Neuronal stem cell (in vitro differentiated cells): ENCODE data around the gene TMEM38B.
A peak's percentile ranks its signal among the peaks of the same experiment; 100 is the strongest.

Source experiments
- DNase-seq: peaks from one replicate; pipeline ENCODE4 v3.0.0-alpha.2; 2013; ENCODE audit warnings: low spot score
- H2AFZ ChIP-seq: one replicate; pipeline ENCODE4 v1.6.1; 2013; ENCODE audit warnings: mild to moderate bottlenecking, low read length, inconsistent platforms
- H2AK5ac ChIP-seq: 2 replicates; pipeline ENCODE4 v1.6.1; 2013; ENCODE audit warnings: low read depth, mild to moderate bottlenecking, inconsistent platforms, low read length, moderate library complexity, mixed read lengths
- H2BK120ac ChIP-seq: 2 replicates; pipeline ENCODE4 v1.6.1; 2013; ENCODE audit warnings: low read depth, mild to moderate bottlenecking, inconsistent platforms, low read length, moderate library complexity, mixed read lengths
- H2BK12ac ChIP-seq: one replicate; pipeline ENCODE4 v1.6.1; 2013; ENCODE audit warnings: low read length, inconsistent platforms
- H2BK15ac ChIP-seq: 2 replicates; pipeline ENCODE4 v1.6.1; 2013; ENCODE audit warnings: mild to moderate bottlenecking, low read length, inconsistent platforms, mixed read lengths
- H2BK5ac ChIP-seq: one replicate; pipeline ENCODE4 v1.6.1; 2013; ENCODE audit warnings: inconsistent platforms, mild to moderate bottlenecking, low read length, moderate library complexity
- H3K14ac ChIP-seq: one replicate; pipeline ENCODE4 v1.6.1; 2013; ENCODE audit warnings: low read length, inconsistent platforms
- H3K18ac ChIP-seq: 2 replicates; pipeline ENCODE4 v1.6.1; 2013; ENCODE audit warnings: low read length, inconsistent platforms
- H3K23ac ChIP-seq: 2 replicates; pipeline ENCODE4 v1.6.1; 2013; ENCODE audit warnings: low read depth, mild to moderate bottlenecking, mixed read lengths, low read length, inconsistent platforms; ENCODE audit not compliant: poor library complexity
- H3K27ac ChIP-seq: replicated peaks from 3 replicates; pipeline ENCODE4 v1.5.1; 2013; ENCODE audit warnings: low read length, inconsistent platforms
- H3K27me3 ChIP-seq, 3 experiments: 2 replicates each; pipeline ENCODE4 v1.6.1; 2013; ENCODE audit warnings: low read length in 3 of 3, mild to moderate bottlenecking in 2 of 3, inconsistent platforms in 1 of 3, low read depth in 1 of 3, mixed read lengths in 1 of 3, moderate library complexity in 1 of 3; ENCODE audit not compliant: control insufficient read depth in 3 of 3, insufficient read depth in 3 of 3
- H3K36me3 ChIP-seq, 2 donors: replicated peaks in 1 of 2; 2 replicates each; pipeline ENCODE4 v1.6.1; 2013; ENCODE audit warnings: low read length in 2 of 2; ENCODE audit not compliant: control insufficient read depth in 2 of 2, insufficient read depth in 2 of 2
- H3K4ac ChIP-seq: 2 replicates; pipeline ENCODE4 v1.6.1; 2013; ENCODE audit warnings: inconsistent platforms, mild to moderate bottlenecking, low read length, moderate library complexity
- H3K4me1 ChIP-seq, 2 donors: 1 replicate in 1 of 2; 2 replicates in 1 of 2; pipeline ENCODE4 v1.6.1; 2013; ENCODE audit warnings: low read length in 2 of 2, low read depth in 1 of 2; ENCODE audit not compliant: control insufficient read depth in 2 of 2, insufficient read depth in 1 of 2
- H3K4me2 ChIP-seq: one replicate; pipeline ENCODE4 v1.6.1; 2013; ENCODE audit warnings: mild to moderate bottlenecking, low read length, inconsistent platforms; ENCODE audit not compliant: insufficient read depth, poor library complexity, severe bottlenecking
- H3K4me3 ChIP-seq, 2 donors: 2 replicates each; pipeline ENCODE4 v1.5.1; 2013; ENCODE audit warnings: low read length in 2 of 2, mild to moderate bottlenecking in 2 of 2, inconsistent platforms in 1 of 2, moderate library complexity in 1 of 2
- H3K79me1 ChIP-seq: one replicate; pipeline ENCODE4 v1.6.1; 2013; ENCODE audit warnings: low read depth, mild to moderate bottlenecking, inconsistent platforms, low read length, moderate library complexity
- H3K9ac ChIP-seq: one replicate; pipeline ENCODE4 v1.6.1; 2013; ENCODE audit warnings: mild to moderate bottlenecking, low read depth, low read length, inconsistent platforms; ENCODE audit not compliant: poor library complexity
- H3K9me3 ChIP-seq, 2 donors: replicated peaks in 1 of 2; 2 replicates each; pipeline versions ENCODE3 to v1.6.1; 2013; ENCODE audit warnings: low read length in 2 of 2, mild to moderate bottlenecking in 2 of 2, inconsistent platforms in 1 of 2, low read depth in 1 of 2, mixed read lengths in 1 of 2, moderate library complexity in 1 of 2; ENCODE audit not compliant: control insufficient read depth in 2 of 2, insufficient read depth in 1 of 2
- H4K8ac ChIP-seq: one replicate; pipeline ENCODE4 v1.6.1; 2013; ENCODE audit warnings: low read depth, mild to moderate bottlenecking, inconsistent platforms, low read length, moderate library complexity
- H4K91ac ChIP-seq: one replicate; pipeline ENCODE4 v1.6.1; 2013; ENCODE audit warnings: low read length, low read depth, mild to moderate bottlenecking, inconsistent platforms; ENCODE audit not compliant: poor library complexity
- WGBS, 2 donors: extraction: QIAGEN DNeasy Blood & Tissue Kit; methylation state at CpG; one replicate each; pipeline ENCODE4 v1.1.7; 2013; ENCODE audit warnings: missing lambda C conversion rate in 2 of 2, mixed read lengths in 1 of 2; ENCODE audit not compliant: insufficient read length in 2 of 2, insufficient replicate concordance in 1 of 2; ENCODE audit errors: extremely low coverage in 2 of 2; 5-methylcytosine and 5-hydroxymethylcytosine counted together

TMEM38B gene

GRCh38 chr9:105651806-105652205 lies 42.5 kb upstream of the TMEM38B start:
- H2BK120ac ChIP-seq: no peak overlapping the region
- peaks cover 6 to 21% of the 10 kb centered on the region in 2 donors for H3K4me1 ChIP-seq
- no peak overlapping the region for H3K14ac ChIP-seq
- no peak overlapping the region for H2BK15ac ChIP-seq
- H2BK5ac ChIP-seq: no peak overlapping the region
- H3K18ac ChIP-seq: no peak overlapping the region
- H2AK5ac ChIP-seq: no peak overlapping the region
- no peak overlapping the region for H3K23ac ChIP-seq
- no peaks in the 10 kb centered on the region for H3K79me1 ChIP-seq
- H4K8ac ChIP-seq: no peak overlapping the region
- DNase-seq: peak; percentile 51
- no peak overlapping the region for H2AFZ ChIP-seq
- no peak overlapping the region for H3K27ac ChIP-seq
- no peaks in the 10 kb centered on the region for H3K36me3 ChIP-seq
- no peak overlapping the region for H3K4me2 ChIP-seq
- H4K91ac ChIP-seq: no peak overlapping the region
- H3K27me3 ChIP-seq: peaks cover 0 to 12% (median 6%) of the 10 kb centered on the region in 3 experiments
- no peak overlapping the region for H3K4me3 ChIP-seq
- H3K9me3 ChIP-seq: no peaks in the 10 kb centered on the region
- H3K9ac ChIP-seq: no peak overlapping the region
- no CpG with 5 or more reads among the region's 4 CpGs for WGBS, 2 donors
- H3K4ac ChIP-seq: no peak overlapping the region
- no peak overlapping the region for H2BK12ac ChIP-seq

- no peaks in the 10 kb centered on the region for H3K9me3 ChIP-seq
- no CpG with 5 or more reads among the region's 75 CpGs for WGBS, 2 donors
- H2AFZ ChIP-seq: peak overlapping the region; percentile 100
- H2BK15ac ChIP-seq: peak overlapping the region; percentile 61
- H3K4me3 ChIP-seq: peak overlapping the region; percentile 62 to 75
- H3K79me1 ChIP-seq: no peaks in the 10 kb centered on the region
- H3K4ac ChIP-seq: no peak overlapping the region
- H3K4me2 ChIP-seq: peak overlapping the region; percentile 82
- no peak overlapping the region for H2BK5ac ChIP-seq
- DNase-seq: no peak
- H2BK12ac ChIP-seq: peak overlapping the region; percentile 35
- no peak overlapping the region for H3K27ac ChIP-seq
- peak overlapping the region; percentile 82 for H3K23ac ChIP-seq
- peaks cover 0 to 19% (median 11%) of the 10 kb centered on the region in 3 experiments for H3K27me3 ChIP-seq
- no peak overlapping the region for H2BK120ac ChIP-seq
- H4K8ac ChIP-seq: no peak overlapping the region
- no peaks in the 10 kb centered on the region for H3K36me3 ChIP-seq
- peak overlapping the region; percentile 98 for H3K18ac ChIP-seq
- peak overlapping the region; percentile 79 for H3K9ac ChIP-seq
- H3K4me1 ChIP-seq: peaks cover 10 to 13% of the 10 kb centered on the region in 2 donors
- no peak overlapping the region for H4K91ac ChIP-seq
- H3K14ac ChIP-seq: peak overlapping the region; percentile 51
- H2AK5ac ChIP-seq: peak overlapping the region; percentile 25
Observed at GRCh38 chr9:105656131-105656921, 38.0 kb upstream of the TMEM38B start.

- Histone ChIP-seq H3K4me2 (no peak overlapping the region), H2AFZ (no peak overlapping the region), H2BK120ac (no peak overlapping the region), H2BK5ac (no peak overlapping the region), H3K4ac (no peak overlapping the region), H4K8ac (no peak overlapping the region), H2BK15ac (no peak overlapping the region), H3K4me3 (no peak overlapping the region), H3K18ac (no peak overlapping the region), H3K4me1 (peaks cover 4 to 10% of the 10 kb centered on the region in 2 donors), H3K27ac (no peak overlapping the region), H3K9me3 (peaks cover 0 to 2% of the 10 kb centered on the region in 2 donors), H3K27me3 (peaks cover 0 to 19% (median 11%) of the 10 kb centered on the region in 3 experiments), H2AK5ac (no peak overlapping the region), H3K79me1 (no peaks in the 10 kb centered on the region), H3K23ac (no peak overlapping the region), H3K36me3 (peaks cover 0 to 2% of the 10 kb centered on the region in 2 donors), H3K14ac (no peak overlapping the region), H3K9ac (no peak overlapping the region), H4K91ac (no peak overlapping the region), H2BK12ac (no peak overlapping the region)
- no CpG with 5 or more reads among the region's 2 CpGs for WGBS, 2 donors
- DNase-seq: no peak
Observed at GRCh38 chr9:105658351-105658750, 36.0 kb upstream of the TMEM38B start.

DNA sequence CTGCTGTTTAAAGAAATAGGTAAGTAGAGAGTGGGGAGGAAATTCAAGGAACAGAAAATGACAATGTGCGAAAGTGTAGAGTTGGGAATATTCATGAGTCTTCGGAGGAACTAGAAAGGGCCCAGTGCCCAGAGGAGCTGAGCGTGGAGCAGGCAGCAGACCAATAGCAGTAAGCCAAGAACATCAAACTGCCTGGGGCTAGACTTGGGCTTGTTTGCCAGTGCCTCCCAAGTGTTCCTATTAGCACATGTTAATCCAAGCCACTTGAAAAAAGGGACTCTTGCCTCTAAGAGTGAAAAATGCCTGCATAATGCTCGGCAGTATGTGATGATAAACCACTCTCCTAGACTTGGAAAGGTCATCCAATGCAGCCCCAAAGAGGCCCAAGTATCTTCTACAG lies 33.3 kb upstream of the TMEM38B start:
- Histone ChIP-seq H4K8ac (no peak overlapping the region), H2AFZ (no peak overlapping the region), H3K9me3 (peaks cover 0 to 2% of the 10 kb centered on the region in 2 donors), H3K4me1 (peaks cover 2 to 8% of the 10 kb centered on the region in 2 donors), H3K27me3 (peaks cover 0 to 12% (median 8%) of the 10 kb centered on the region in 3 experiments), H3K36me3 (peaks cover 0 to 2% of the 10 kb centered on the region in 2 donors), H2AK5ac (no peak overlapping the region), H3K4ac (no peak overlapping the region), H3K18ac (no peak overlapping the region), H3K4me3 (no peak overlapping the region), H3K23ac (no peak overlapping the region), H3K4me2 (no peak overlapping the region), H3K14ac (no peak overlapping the region), H2BK120ac (no peak overlapping the region), H2BK12ac (no peak overlapping the region), H2BK5ac (no peak overlapping the region), H4K91ac (no peak overlapping the region), H3K9ac (no peak overlapping the region), H3K27ac (no peak overlapping the region), H3K79me1 (no peaks in the 10 kb centered on the region), H2BK15ac (no peak overlapping the region)
- WGBS, 2 donors: no CpG with 5 or more reads among the region's 4 CpGs
- no peak for DNase-seq
